ENCODE data around the gene PRDM11. TPM values are rescaled to one million over a fixed set of nuclear protein-coding genes. Genes with fewer than 3 reads are reported as not detected.

PRDM11 gene
- total RNA-seq, 2 experiments from 2014 or later, result 4.5 to 8.4 TPM

GRCh38 chr11:45262900-45263299, 116.5 kb downstream of the PRDM11 start:
- no TSS peak for BruUV-seq (replicated peaks)
- H3K9me2 ChIP-seq (ENCODE audit: insufficient read depth, low read length), result no peaks in the 10 kb centered on the region
- no peak for DNase-seq (ENCODE audit: low spot score)
- intact Hi-C loops (cut with micrococcal nuclease; ENCODE audit: unreplicated experiment), result no loop called here
- H3K27ac ChIP-seq (ENCODE audit: low read depth, low read length, poor library complexity, severe bottlenecking), result no peak overlapping the region
- POLR2A ChIA-PET, result no interaction called here
- no peak overlapping the region for H3K4me2 ChIP-seq (ENCODE audit: low read length)
- H3K4me3 ChIP-seq (ENCODE audit: low read depth, low read length, poor library complexity, severe bottlenecking), result no peak overlapping the region
- H4K20me1 ChIP-seq (ENCODE audit: insufficient read depth, low read length), result no peaks in the 10 kb centered on the region
- no peak for TF ChIP-seq EZH2phosphoT487 (IDR thresholded peaks at IDR 0.05; ENCODE audit: borderline replicate concordance, low read depth, low read length)
- TF ChIP-seq, protein P1, sequence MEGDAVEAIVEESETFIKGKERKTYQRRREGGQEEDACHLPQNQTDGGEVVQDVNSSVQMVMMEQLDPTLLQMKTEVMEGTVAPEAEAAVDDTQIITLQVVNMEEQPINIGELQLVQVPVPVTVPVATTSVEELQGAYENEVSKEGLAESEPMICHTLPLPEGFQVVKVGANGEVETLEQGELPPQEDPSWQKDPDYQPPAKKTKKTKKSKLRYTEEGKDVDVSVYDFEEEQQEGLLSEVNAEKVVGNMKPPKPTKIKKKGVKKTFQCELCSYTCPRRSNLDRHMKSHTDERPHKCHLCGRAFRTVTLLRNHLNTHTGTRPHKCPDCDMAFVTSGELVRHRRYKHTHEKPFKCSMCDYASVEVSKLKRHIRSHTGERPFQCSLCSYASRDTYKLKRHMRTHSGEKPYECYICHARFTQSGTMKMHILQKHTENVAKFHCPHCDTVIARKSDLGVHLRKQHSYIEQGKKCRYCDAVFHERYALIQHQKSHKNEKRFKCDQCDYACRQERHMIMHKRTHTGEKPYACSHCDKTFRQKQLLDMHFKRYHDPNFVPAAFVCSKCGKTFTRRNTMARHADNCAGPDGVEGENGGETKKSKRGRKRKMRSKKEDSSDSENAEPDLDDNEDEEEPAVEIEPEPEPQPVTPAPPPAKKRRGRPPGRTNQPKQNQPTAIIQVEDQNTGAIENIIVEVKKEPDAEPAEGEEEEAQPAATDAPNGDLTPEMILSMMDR (conservative IDR thresholded peaks at IDR 0.05; ENCODE audit: low read length), result no peak
- H3K36me3 ChIP-seq (ENCODE audit: insufficient read depth, low read length), result no peaks in the 10 kb centered on the region
- CTCF ChIA-PET (ENCODE audit: unreplicated experiment), result no interaction called here
- no peak overlapping the region for H2AFZ ChIP-seq (ENCODE audit: low read length)
- no peaks in the 10 kb centered on the region for H3K79me2 ChIP-seq (ENCODE audit: insufficient read depth, low read depth, low read length)
- no peaks in the 10 kb centered on the region for H3K4me1 ChIP-seq (ENCODE audit: insufficient read depth, low read length, poor library complexity, severe bottlenecking)
- no peaks in the 10 kb centered on the region for H3K9me3 ChIP-seq (ENCODE audit: low read length)

DNA sequence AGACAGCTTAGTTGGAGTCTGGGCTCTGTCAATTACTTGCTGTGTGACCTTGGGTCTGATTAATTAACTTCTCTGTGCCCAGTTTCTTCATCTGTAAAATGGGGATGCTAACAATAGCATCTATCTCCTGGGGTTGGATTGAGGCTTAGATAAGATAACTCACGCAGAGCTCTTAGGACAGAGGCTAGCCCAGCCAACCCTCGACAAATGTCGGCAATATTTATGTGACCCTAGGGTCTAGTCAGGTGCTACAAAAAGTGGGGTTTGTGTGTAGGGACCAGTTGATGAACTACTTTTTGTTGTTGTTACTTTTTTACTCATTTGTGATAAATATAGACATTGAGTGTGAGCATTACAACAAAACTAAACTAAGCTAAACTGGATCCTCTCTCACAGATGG, 117.3 kb downstream of the PRDM11 start:
- TF ChIP-seq, protein P1 (conservative IDR thresholded peaks at IDR 0.05; ENCODE audit: low read length), result no peak
- TF ChIP-seq EZH2phosphoT487 (IDR thresholded peaks at IDR 0.05; ENCODE audit: borderline replicate concordance, low read depth, low read length), result no peak
- Histone ChIP-seq H3K36me3 (ENCODE audit: insufficient read depth, low read length) (no peaks in the 10 kb centered on the region), H3K4me1 (ENCODE audit: insufficient read depth, low read length, poor library complexity, severe bottlenecking) (no peaks in the 10 kb centered on the region), H3K9me2 (ENCODE audit: insufficient read depth, low read length) (no peaks in the 10 kb centered on the region), H3K9me3 (ENCODE audit: low read length) (no peaks in the 10 kb centered on the region), H2AFZ (ENCODE audit: low read length) (no peak overlapping the region), H4K20me1 (ENCODE audit: insufficient read depth, low read length) (no peaks in the 10 kb centered on the region), H3K4me3 (ENCODE audit: low read depth, low read length, poor library complexity, severe bottlenecking) (no peak overlapping the region), H3K4me2 (ENCODE audit: low read length) (no peak overlapping the region), H3K79me2 (ENCODE audit: insufficient read depth, low read depth, low read length) (no peaks in the 10 kb centered on the region), H3K27ac (ENCODE audit: low read depth, low read length, poor library complexity, severe bottlenecking) (no peak overlapping the region)
- no TSS peak for BruUV-seq (replicated peaks)
- ChIA-PET CTCF (ENCODE audit: unreplicated experiment) (no interaction called here), POLR2A (no interaction called here)
- DNase-seq (ENCODE audit: low spot score), result no peak
- intact Hi-C loops (cut with micrococcal nuclease; ENCODE audit: unreplicated experiment), result no loop called here

GRCh38 chr11:45264839-45265515, 118.5 kb downstream of the PRDM11 start:
- Histone ChIP-seq H3K79me2 (ENCODE audit: insufficient read depth, low read depth, low read length) (no peaks in the 10 kb centered on the region), H3K4me1 (ENCODE audit: insufficient read depth, low read length, poor library complexity, severe bottlenecking) (no peaks in the 10 kb centered on the region), H3K9me2 (ENCODE audit: insufficient read depth, low read length) (no peaks in the 10 kb centered on the region), H3K4me3 (ENCODE audit: low read depth, low read length, poor library complexity, severe bottlenecking) (no peak overlapping the region), H3K9me3 (ENCODE audit: low read length) (no peaks in the 10 kb centered on the region), H2AFZ (ENCODE audit: low read length) (no peak overlapping the region), H4K20me1 (ENCODE audit: insufficient read depth, low read length) (no peaks in the 10 kb centered on the region), H3K4me2 (ENCODE audit: low read length) (no peak overlapping the region), H3K27ac (ENCODE audit: low read depth, low read length, poor library complexity, severe bottlenecking) (no peak overlapping the region), H3K36me3 (ENCODE audit: insufficient read depth, low read length) (no peaks in the 10 kb centered on the region)
- DNase-seq (ENCODE audit: low spot score), result no peak
- no TSS peak for BruUV-seq (replicated peaks)
- intact Hi-C loops (cut with micrococcal nuclease; ENCODE audit: unreplicated experiment), result no loop called here
- TF ChIP-seq EZH2phosphoT487 (IDR thresholded peaks at IDR 0.05; ENCODE audit: borderline replicate concordance, low read depth, low read length), result no peak
- TF ChIP-seq, protein P1 (conservative IDR thresholded peaks at IDR 0.05; ENCODE audit: low read length), result no peak
- ChIA-PET CTCF (ENCODE audit: unreplicated experiment) (no interaction called here), POLR2A (no interaction called here)

All from OCI-LY7 (cell line).